Naive thymus-derived CD4-positive, alpha-beta T cell (primary cell): ENCODE measurements around the gene ENOX2. TPM values are rescaled to one million over a fixed set of nuclear protein-coding genes. Genes with fewer than 3 reads are reported as not detected.

Experiments
- ATAC-seq: fragments of 150-1000 bp; cut with Tn5 transposase; 2 replicates; pipeline ENCODE4 v1.10.0; 2021; ENCODE audit warnings: mild to moderate bottlenecking, moderate library complexity
- CTCF ChIA-PET: fragments of 350-600 bp; sonication (Branson Sonifier 250); formaldehyde crosslinking; loops from one replicate; lab custom pipeline; 2021; ENCODE audit warnings: antibody characterized with exemption; lab: Charles Lee
- POLR2A ChIA-PET: fragments of 350-600 bp; sonication (Branson Sonifier 250); formaldehyde crosslinking; loops from one replicate; lab custom pipeline; 2021; ENCODE audit warnings: antibody characterized with exemption, inconsistent platforms; lab: Charles Lee
- DNase-seq, 9 donors: peaks; one replicate each; pipeline versions ENCODE4 v3.0.0 to v3.0.0-alpha.2; 2020 to 2022; ENCODE audit warnings: mixed read lengths in 1 of 9
- H3K27ac ChIP-seq: one replicate; pipeline ENCODE4 v1.7.0; 2013; ENCODE audit warnings: mild to moderate bottlenecking, low read depth, low read length, moderate library complexity
- H3K27me3 ChIP-seq, 2 donors: one replicate each; pipeline ENCODE4 v1.7.0; 2013; ENCODE audit warnings: low read length in 2 of 2, mild to moderate bottlenecking in 2 of 2, moderate library complexity in 2 of 2; ENCODE audit not compliant: control insufficient read depth in 2 of 2, insufficient read depth in 2 of 2
- H3K36me3 ChIP-seq, 3 experiments: 1 replicate in 2 of 3; 2 replicates in 1 of 3; pipeline ENCODE4 v1.7.0; 2013; ENCODE audit warnings: low read length in 3 of 3, mild to moderate bottlenecking in 3 of 3, moderate library complexity in 1 of 3; ENCODE audit not compliant: insufficient read depth in 3 of 3, control insufficient read depth in 2 of 3
- H3K4me1 ChIP-seq, 2 donors: one replicate each; pipeline ENCODE4 v1.7.0; 2013; ENCODE audit warnings: low read length in 2 of 2, mild to moderate bottlenecking in 2 of 2, moderate library complexity in 1 of 2; ENCODE audit not compliant: control insufficient read depth in 2 of 2, insufficient read depth in 2 of 2
- H3K4me3 ChIP-seq: 2 replicates; pipeline ENCODE4 v1.7.0; 2013; ENCODE audit warnings: mild to moderate bottlenecking, low read length
- H3K9me3 ChIP-seq, 3 experiments: 1 replicate in 2 of 3; 2 replicates in 1 of 3; pipeline ENCODE4 v1.7.0; 2013; ENCODE audit warnings: low read length in 3 of 3; ENCODE audit not compliant: control insufficient read depth in 2 of 3
- H3K27ac Mint-ChIP-seq, 9 donors: one replicate each; pipeline ENCODE4 v1.8.0; 2020 to 2022; ENCODE audit warnings: mixed read lengths in 9 of 9, mild to moderate bottlenecking in 8 of 9, moderate library complexity in 5 of 9, inconsistent platforms in 2 of 9
- H3K27me3 Mint-ChIP-seq, 5 donors: one replicate each; pipeline ENCODE4 v1.8.0; 2021 to 2022; ENCODE audit warnings: mixed read lengths in 5 of 5, mild to moderate bottlenecking in 1 of 5
- H3K36me3 Mint-ChIP-seq, 5 donors: one replicate each; pipeline ENCODE4 v1.8.0; 2020 to 2022; ENCODE audit warnings: mixed read lengths in 5 of 5, mild to moderate bottlenecking in 3 of 5, inconsistent platforms in 1 of 5
- H3K4me1 Mint-ChIP-seq, 7 donors: one replicate each; pipeline ENCODE4 v1.8.0; 2020 to 2022; ENCODE audit warnings: mixed read lengths in 7 of 7, mild to moderate bottlenecking in 3 of 7, inconsistent platforms in 1 of 7
- H3K4me3 Mint-ChIP-seq, 10 donors: one replicate each; pipeline ENCODE4 v1.8.0; 2020 to 2022; ENCODE audit warnings: mild to moderate bottlenecking in 10 of 10, mixed read lengths in 10 of 10, moderate library complexity in 6 of 10, inconsistent platforms in 2 of 10
- H3K9me3 Mint-ChIP-seq, 11 donors: one replicate each; pipeline ENCODE4 v1.8.0; 2020 to 2022; ENCODE audit warnings: mixed read lengths in 11 of 11, mild to moderate bottlenecking in 4 of 11, inconsistent platforms in 1 of 11, moderate library complexity in 1 of 11
- intact Hi-C, 2 donors: fragments of 100-400 bp; cut with micrococcal nuclease; formaldehyde crosslinking; loops; one replicate each; pipeline ENCODE4 v1.15.1; 2023
- polyA plus RNA-seq, 2 donors: library from polyadenylated mRNA; unstranded; fragments of 300-500 nt; fragmentation: Illumina TruSeq; gene quantifications; one replicate each; pipeline ENCODE4 v1.2.3, GENCODE V29; 2021
- total RNA-seq, 6 experiments: library from RNA in 5 of 6; stranded (reverse) in 5 of 6; gene quantifications; 1 replicate in 5 of 6; 2 replicates in 1 of 6; pipeline ENCODE4 v1.2.3 and lab custom pipeline; 2021 to 2026

Gene ENOX2
- total and polyA plus RNA-seq, 7 experiments from 2014 or later = 10.3 to 24.0 (median 13.0) TPM

- H3K27ac ChIP-seq = no peak overlapping the region
- POLR2A ChIA-PET = no interaction called here
- no peaks in the 10 kb centered on the region for H3K27me3 Mint-ChIP-seq
- DNase-seq (no peak), ATAC-seq (no peak)
- H3K27ac Mint-ChIP-seq = no peak overlapping the region
- H3K9me3 ChIP-seq = no peaks in the 10 kb centered on the region
- H3K4me3 Mint-ChIP-seq = no peak overlapping the region
- CTCF ChIA-PET = no interaction called here
- no peak overlapping the region for H3K4me3 ChIP-seq
- peaks cover 0 to 10% (median 3%) of the 10 kb centered on the region in 11 donors for H3K9me3 Mint-ChIP-seq
- H3K4me1 Mint-ChIP-seq = peaks cover 8 to 35% (median 18%) of the 10 kb centered on the region in 7 donors
- no peaks in the 10 kb centered on the region for H3K27me3 ChIP-seq
- intact Hi-C loops = no loop called here
- peaks cover 0 to 14% (median 4%) of the 10 kb centered on the region in 5 donors for H3K36me3 Mint-ChIP-seq
- H3K4me1 ChIP-seq = peaks cover 0 to 4% of the 10 kb centered on the region in 2 donors
- no peaks in the 10 kb centered on the region for H3K36me3 ChIP-seq
Observed at GRCh38 chrX:130877892-130878341, 25.1 kb downstream of the ENOX2 start.

- no peak overlapping the region for H3K4me3 ChIP-seq
- CTCF ChIA-PET = no interaction called here
- intact Hi-C loops = no loop called here
Observed at GRCh38 chrX:130876226-130876625, 26.8 kb downstream of the ENOX2 start.

GRCh38 chrX:130874751-130875150 is 28.3 kb downstream of the ENOX2 start:
- Histone ChIP-seq H3K9me3 (no peaks in the 10 kb centered on the region), H3K4me1 (peaks cover 0 to 4% of the 10 kb centered on the region in 2 donors), H3K4me3 (no peak overlapping the region), H3K27ac (no peak overlapping the region), H3K36me3 (no peaks in the 10 kb centered on the region), H3K27me3 (no peaks in the 10 kb centered on the region)
- peaks cover 0 to 10% (median 2%) of the 10 kb centered on the region in 11 donors for H3K9me3 Mint-ChIP-seq
- POLR2A ChIA-PET = no interaction called here
- H3K27ac Mint-ChIP-seq = peak overlapping the region in 3 of 9 donors; percentile 23 to 63 (median 35)
- CTCF ChIA-PET = no interaction called here
- intact Hi-C loops = no loop called here
- H3K4me3 Mint-ChIP-seq = peak overlapping the region in 2 of 10 donors; percentile 0 to 18
- H3K27me3 Mint-ChIP-seq = no peaks in the 10 kb centered on the region
- peaks cover 0 to 11% (median 4%) of the 10 kb centered on the region in 5 donors for H3K36me3 Mint-ChIP-seq
- ATAC-seq (no peak), DNase-seq (no peak)
- peaks cover 8 to 35% (median 18%) of the 10 kb centered on the region in 7 donors for H3K4me1 Mint-ChIP-seq

More at GRCh38 chrX:130876226-130876625, 26.8 kb downstream of the ENOX2 start:
- Mint-ChIP-seq H3K27me3 (no peaks in the 10 kb centered on the region), H3K4me3 (no peak overlapping the region), H3K36me3 (peaks cover 0 to 11% (median 4%) of the 10 kb centered on the region in 5 donors), H3K27ac (peak overlapping the region in 1 of 9 donors; percentile 56), H3K4me1 (peaks cover 8 to 30% (median 18%) of the 10 kb centered on the region in 7 donors), H3K9me3 (peaks cover 0 to 10% (median 2%) of the 10 kb centered on the region in 11 donors)
- Histone ChIP-seq H3K36me3 (no peaks in the 10 kb centered on the region), H3K4me1 (peaks cover 0 to 4% of the 10 kb centered on the region in 2 donors), H3K27ac (no peak overlapping the region), H3K27me3 (no peaks in the 10 kb centered on the region), H3K9me3 (no peaks in the 10 kb centered on the region)
- POLR2A ChIA-PET = no interaction called here
- DNase-seq (no peak), ATAC-seq (no peak)

- no peak overlapping the region for H3K27ac ChIP-seq
- H3K4me3 ChIP-seq = no peak overlapping the region
- H3K9me3 Mint-ChIP-seq = peaks cover 0 to 3% (median 0%) of the 10 kb centered on the region in 11 donors
- no peaks in the 10 kb centered on the region for H3K27me3 Mint-ChIP-seq
- no peak overlapping the region for H3K27ac Mint-ChIP-seq
- no peak for ATAC-seq
- DNase-seq = no peak
- no peaks in the 10 kb centered on the region for H3K9me3 ChIP-seq
- no peak overlapping the region for H3K4me3 Mint-ChIP-seq
- H3K36me3 ChIP-seq = no peaks in the 10 kb centered on the region
- H3K27me3 ChIP-seq = no peaks in the 10 kb centered on the region
- CTCF ChIA-PET = no interaction called here
- H3K4me1 Mint-ChIP-seq = peaks cover 2 to 31% (median 15%) of the 10 kb centered on the region in 7 donors
- intact Hi-C loops = no loop called here
- no peaks in the 10 kb centered on the region for H3K4me1 ChIP-seq
- POLR2A ChIA-PET = no interaction called here
- H3K36me3 Mint-ChIP-seq = peaks cover 0 to 8% (median 4%) of the 10 kb centered on the region in 5 donors
Observed at GRCh38 chrX:130869239-130869638, 33.8 kb downstream of the ENOX2 start.

GRCh38 chrX:130861462-130861861 is 41.5 kb downstream of the ENOX2 start:
- Histone ChIP-seq H3K4me1 (no peaks in the 10 kb centered on the region), H3K27me3 (no peaks in the 10 kb centered on the region), H3K27ac (no peak overlapping the region), H3K9me3 (no peaks in the 10 kb centered on the region), H3K36me3 (no peaks in the 10 kb centered on the region), H3K4me3 (no peak overlapping the region)
- H3K9me3 Mint-ChIP-seq = no peaks in the 10 kb centered on the region
- H3K4me1 Mint-ChIP-seq = peaks cover 0 to 11% (median 6%) of the 10 kb centered on the region in 7 donors
- DNase-seq (no peak), ATAC-seq (no peak)
- ChIA-PET POLR2A (no interaction called here), CTCF (interaction anchor here (1.2 kb wide), 1 partner anchor 10 kb away, joined by 3 read pairs; no protein-coding TSS in a partner anchor)
- H3K36me3 Mint-ChIP-seq = peaks cover 0 to 7% (median 5%) of the 10 kb centered on the region in 5 donors
- H3K27ac Mint-ChIP-seq = no peak overlapping the region
- intact Hi-C loops = no loop called here
- H3K27me3 Mint-ChIP-seq = no peaks in the 10 kb centered on the region
- H3K4me3 Mint-ChIP-seq = no peak overlapping the region

- ChIA-PET CTCF (no interaction called here), POLR2A (no interaction called here)
- Mint-ChIP-seq H3K4me3 (no peak overlapping the region), H3K27me3 (no peaks in the 10 kb centered on the region), H3K36me3 (peaks cover 0 to 16% (median 12%) of the 10 kb centered on the region in 5 donors), H3K4me1 (peaks cover 0 to 6% (median 0%) of the 10 kb centered on the region in 7 donors), H3K9me3 (peaks cover 0 to 7% (median 0%) of the 10 kb centered on the region in 11 donors), H3K27ac (no peak overlapping the region)
- intact Hi-C loops = no loop called here
- no peaks in the 10 kb centered on the region for H3K27me3 ChIP-seq
- peaks cover 0 to 3% (median 0%) of the 10 kb centered on the region in 3 experiments for H3K36me3 ChIP-seq
- H3K4me1 ChIP-seq = no peaks in the 10 kb centered on the region
- ATAC-seq (no peak), DNase-seq (no peak)
- no peaks in the 10 kb centered on the region for H3K9me3 ChIP-seq
- no peak overlapping the region for H3K27ac ChIP-seq
- H3K4me3 ChIP-seq = no peak overlapping the region
Observed at GRCh38 chrX:130857207-130857606, 45.8 kb downstream of the ENOX2 start.

GRCh38 chrX:130851569-130851968 is 51.4 kb downstream of the ENOX2 start:
- peaks cover 0 to 3% (median 0%) of the 10 kb centered on the region in 3 experiments for H3K36me3 ChIP-seq
- DNase-seq = no peak
- H3K4me1 ChIP-seq = no peaks in the 10 kb centered on the region
- intact Hi-C loops = no loop called here
- Mint-ChIP-seq H3K36me3 (peaks cover 0 to 11% (median 7%) of the 10 kb centered on the region in 5 donors), H3K27me3 (no peaks in the 10 kb centered on the region), H3K27ac (no peak overlapping the region), H3K4me1 (peaks cover 0 to 14% (median 8%) of the 10 kb centered on the region in 7 donors), H3K9me3 (peaks cover 0 to 7% (median 0%) of the 10 kb centered on the region in 11 donors), H3K4me3 (no peak overlapping the region)
- no peak overlapping the region for H3K4me3 ChIP-seq
- ChIA-PET POLR2A (no interaction called here), CTCF (no interaction called here)
- H3K27me3 ChIP-seq = no peaks in the 10 kb centered on the region
- H3K27ac ChIP-seq = no peak overlapping the region
- no peaks in the 10 kb centered on the region for H3K9me3 ChIP-seq
- no peak for ATAC-seq
